K562 (cell line): ENCODE data around the gene DHX35. TPM values are rescaled to one million over a fixed set of nuclear protein-coding genes. Genes with fewer than 3 reads are reported as not detected.

Experiments
- ATF2 ChIP-seq: sonication (generic); formaldehyde crosslinking; IDR thresholded peaks from 2 replicates; pipeline ENCODE4 v1.8.1; 2022; ENCODE audit warnings: missing genetic modification reagents
- CHD1 ChIP-seq: fragments of 200-600 bp; sonication (generic); IDR thresholded peaks from one replicate; pipeline ENCODE4 v1.6.1; 2012; ENCODE audit warnings: mild to moderate bottlenecking, moderate library complexity, low read length, inconsistent platforms
- CTCF ChIP-seq, 3 experiments: IDR thresholded peaks in 2 of 3; conservative IDR thresholded peaks in 1 of 3; 2 replicates each; pipeline ENCODE4 v1.5.1; 2011 to 2012; ENCODE audit warnings: low read length in 3 of 3, mild to moderate bottlenecking in 3 of 3, control low read depth in 2 of 3, improper control_type of control experiment in 1 of 3, inconsistent platforms in 1 of 3, low read depth in 1 of 3, mixed read lengths in 1 of 3, moderate library complexity in 1 of 3; ENCODE audit not compliant: insufficient read depth in 2 of 3
- HMG20B ChIP-seq: fragments of 250-450 bp; sonication (Bioruptor Pico); IDR thresholded peaks from 2 replicates; pipeline ENCODE4 v1.5.0; 2021; ENCODE audit warnings: mild to moderate bottlenecking
- NFIX ChIP-seq: fragments of 250-450 bp; sonication (Bioruptor Pico); IDR thresholded peaks from 2 replicates; pipeline ENCODE4 v1.4.0; 2020; ENCODE audit warnings: low read depth, mild to moderate bottlenecking, moderate library complexity
- PRPF4 ChIP-seq: fragments of 200-400 bp; formaldehyde crosslinking; IDR thresholded peaks from one replicate; pipeline ENCODE4 v1.6.1; 2017; ENCODE audit warnings: low read length, low read depth, mild to moderate bottlenecking; ENCODE audit not compliant: insufficient read depth, poor library complexity, severe bottlenecking
- RERE ChIP-seq: sonication (generic); formaldehyde crosslinking; IDR thresholded peaks from 2 replicates; pipeline ENCODE4 v1.8.0; 2023; ENCODE audit warnings: missing genetic modification reagents, mild to moderate bottlenecking, borderline replicate concordance
- TARDBP ChIP-seq: fragments of 450-650 bp; IDR thresholded peaks from 2 replicates; pipeline ENCODE4 v1.6.1; 2016
- TBP ChIP-seq: optimal IDR thresholded peaks from 2 replicates; pipeline ENCODE3; 2011; ENCODE audit warnings: low read depth, low read length, improper control_type of control experiment
- XRCC3 ChIP-seq: fragments of 450-650 bp; IDR thresholded peaks from 2 replicates; pipeline ENCODE4 v1.6.1; 2017; ENCODE audit warnings: mild to moderate bottlenecking, moderate library complexity
- ZMIZ1 ChIP-seq, 2 experiments: fragments of 150-350 bp in 1 of 2; IDR thresholded peaks; 2 replicates each; pipeline ENCODE4 v1.6.1; 2012 to 2016; ENCODE audit warnings: low read depth in 2 of 2, low read length in 2 of 2, mild to moderate bottlenecking in 1 of 2, moderate library complexity in 1 of 2
- ZNF146 ChIP-seq: IDR thresholded peaks from one replicate; pipeline ENCODE4 v1.6.1; 2018; ENCODE audit warnings: missing compliant biosample characterization; ENCODE audit not compliant: unreplicated experiment
- polyA plus RNA-seq, 8 experiments: library from polyadenylated mRNA; depleted of rRNA in 4 of 8; stranded (reverse) in 5 of 8; unstranded in 3 of 8; fragments of >200 nt; fragmentation: Nextera tagmentation in 2 of 8; fragmentation: Illumina TruSeq in 1 of 8; extraction: Ambion mirVana in 2 of 8; extraction: Trizol in 1 of 8; gene quantifications; 2 replicates each; pipeline versions ENCODE4 v1.2.1 to v1.2.3, GENCODE V29; 2011 to 2014; ENCODE audit warnings: inconsistent platforms in 1 of 8, missing spikeins in 1 of 8
- total RNA-seq, 7 experiments: library from RNA; depleted of rRNA in 6 of 7; stranded (reverse); fragments of >200 nt in 6 of 7; fragmentation: Illumina TruSeq in 2 of 7; extraction: Trizol in 2 of 7; gene quantifications; 2 replicates each; pipeline versions ENCODE4 v1.2.1 to v1.2.3, GENCODE V29; 2011 to 2021; ENCODE audit warnings: low replicate concordance in 1 of 7

Gene DHX35
- total and polyA plus RNA-seq, 9 of the 15 experiments (the other 6 are each of a cell fraction or from before 2014, with no cell fraction given): 6.5 to 25.6 (median 16.9) TPM

GRCh38 chr20:38962044-38962927, at the start of gene DHX35 (continued):
- no peak; the same call in 1 of the 2 replicates for TF ChIP-seq TARDBP
- TF ChIP-seq NFIX (CRISPR knock-in tag): no peak
- no peak for TF ChIP-seq ATF2 (CRISPR knock-in tag)
- peak; percentile 79 for TF ChIP-seq TBP
- TF ChIP-seq XRCC3: no peak
- no peak; the same call in 1 of the 2 replicates for TF ChIP-seq HMG20B (CRISPR knock-in tag)
- TF ChIP-seq RERE (CRISPR knock-in tag): no peak
- peak; percentile 54 for TF ChIP-seq CHD1
- TF ChIP-seq ZNF146: no peak
- peak; percentile 65 to 77 (median 71) for TF ChIP-seq CTCF (IDR thresholded peaks at IDR 0.05 in 2 of 3, conservative IDR thresholded peaks at IDR 0.05 in 1 of 3; ENCODE audit: insufficient read depth in 2 of 3, low read depth in 1 of 3, low read length in 3 of 3)
- TF ChIP-seq ZMIZ1 (IDR thresholded peaks at IDR 0.05; ENCODE audit: low read depth in 2 of 2, low read length in 2 of 2): no peak
- TF ChIP-seq PRPF4: no peak
